Activated CD8-positive, alpha-beta memory T cell treated with anti-CD3 and anti-CD28 coated beads, Interleukin-2, amount 50 U/mL, for 48 hours (primary cell): Measurements from ENCODE around the gene OR10V1.
A peak's percentile ranks its signal among the peaks of the same experiment; 100 is the strongest.
"Not testable (repeated sequence)": the region's sequence is repeated elsewhere in the genome, so short reads cannot be mapped to it uniquely, and the experiment has no call there.

ENCODE experiments used
- DNase-seq: peaks from one replicate; pipeline ENCODE4 v3.0.0-alpha.2; 2020

Gene OR10V1

GRCh38 chr11:59708537-59708936 is 5.1 kb downstream of the OR10V1 start:
- no peak for DNase-seq

GRCh38 chr11:59707371-59707770 is 6.3 kb downstream of the OR10V1 start:
- no peak for DNase-seq

GRCh38 chr11:59706518-59707285 is 6.9 kb downstream of the OR10V1 start:
- DNase-seq, result no peak

GRCh38 chr11:59705294-59705693 is 8.4 kb downstream of the OR10V1 start:
- no peak for DNase-seq

- not testable (repeated sequence) for DNase-seq
These were observed 10.1 kb downstream of the OR10V1 start for GRCh38 chr11:59703515-59703914.

GRCh38 chr11:59700157-59700556 is 13.5 kb downstream of the OR10V1 start:
- not testable (repeated sequence) for DNase-seq

- DNase-seq, result no peak
These were observed 15.1 kb downstream of the OR10V1 start for GRCh38 chr11:59698506-59698905.

GRCh38 chr11:59692915-59693314 is 20.7 kb downstream of the OR10V1 start:
- DNase-seq, result no peak

GRCh38 chr11:59691156-59691555 is 22.5 kb downstream of the OR10V1 start:
- DNase-seq, result no peak

GRCh38 chr11:59689015-59689414 is 24.6 kb downstream of the OR10V1 start:
- DNase-seq, result no peak

- not testable (repeated sequence) for DNase-seq
These were observed 32.4 kb downstream of the OR10V1 start for GRCh38 chr11:59681260-59681725.

GRCh38 chr11:59680287-59681154 is 33.1 kb downstream of the OR10V1 start:
- no peak for DNase-seq

- no peak for DNase-seq
These were observed 34.3 kb downstream of the OR10V1 start for GRCh38 chr11:59679347-59679746.

GRCh38 chr11:59678813-59679165 is 34.9 kb downstream of the OR10V1 start:
- no peak for DNase-seq

- no peak for DNase-seq
These were observed 35.4 kb downstream of the OR10V1 start for GRCh38 chr11:59678118-59678812.

- no peak for DNase-seq
These were observed 37.4 kb downstream of the OR10V1 start for GRCh38 chr11:59676205-59676604.

GRCh38 chr11:59674291-59674690 is 39.4 kb downstream of the OR10V1 start:
- no peak for DNase-seq

GRCh38 chr11:59673291-59673690 is 40.4 kb downstream of the OR10V1 start:
- no peak for DNase-seq

GRCh38 chr11:59671471-59671870 is 42.2 kb downstream of the OR10V1 start:
- no peak for DNase-seq

GRCh38 chr11:59669611-59670009 is 44.0 kb downstream of the OR10V1 start:
- peak; percentile 61 for DNase-seq

- DNase-seq, result peak; percentile 98
These were observed 44.6 kb downstream of the OR10V1 start, which contains the start of gene PATL1 for GRCh38 chr11:59668950-59669610. Gene PATL1 (minus strand): TSS chr11:59669037. CDS start chr11:59668895, 142 bp downstream.

GRCh38 chr11:59668188-59668949 is 45.3 kb downstream of the OR10V1 start:
- peak; percentile 81 for DNase-seq
